Parathyroid adenoma (tissue), 2 donors: ENCODE data around the gene AQP12A.
"Not testable (repeated sequence)": the region's sequence is repeated elsewhere in the genome, so short reads cannot be mapped to it uniquely, and the experiment has no call there.

Experiments used
- H2AFZ ChIP-seq: fragments of 300-600 bp; sonication (generic); one replicate; pipeline ENCODE4 v1.7.0; 2017; ENCODE audit warnings: antibody characterized with exemption, mild to moderate bottlenecking
- H3K27ac ChIP-seq: fragments of 300-600 bp; sonication (generic); one replicate; pipeline ENCODE4 v1.7.0; 2017
- H3K27me3 ChIP-seq: fragments of 300-600 bp; sonication (generic); one replicate; pipeline ENCODE4 v1.7.0; 2017; ENCODE audit warnings: low read length; ENCODE audit not compliant: control insufficient read depth, insufficient read depth
- H3K36me3 ChIP-seq: fragments of 300-600 bp; sonication (generic); one replicate; pipeline ENCODE4 v1.7.0; 2017; ENCODE audit warnings: low read length; ENCODE audit not compliant: control insufficient read depth, insufficient read depth
- H3K4me1 ChIP-seq: fragments of 300-600 bp; sonication (generic); one replicate; pipeline ENCODE4 v1.7.0; 2017; ENCODE audit warnings: control low read depth
- H3K4me2 ChIP-seq: fragments of 300-600 bp; sonication (generic); one replicate; pipeline ENCODE4 v1.7.0; 2017; ENCODE audit warnings: low read length
- H3K4me3 ChIP-seq: fragments of 300-600 bp; sonication (generic); one replicate; pipeline ENCODE4 v1.7.0; 2017; ENCODE audit warnings: low read depth, low read length
- H3K79me2 ChIP-seq: fragments of 300-600 bp; sonication (generic); one replicate; pipeline ENCODE4 v1.7.0; 2017; ENCODE audit warnings: control low read depth
- H3K9ac ChIP-seq: fragments of 300-600 bp; sonication (generic); one replicate; pipeline ENCODE4 v1.7.0; 2017; ENCODE audit warnings: mild to moderate bottlenecking
- H3K9me3 ChIP-seq: fragments of 300-600 bp; sonication (generic); one replicate; pipeline ENCODE4 v1.7.0; 2017; ENCODE audit warnings: low read length; ENCODE audit not compliant: control insufficient read depth
- CTCF ChIP-seq: fragments of 300-600 bp; sonication (generic); IDR thresholded peaks from one replicate; pipeline ENCODE4 v1.7.0; 2017; ENCODE audit warnings: antibody characterized with exemption, mild to moderate bottlenecking
- donor health status: primary hyperparathyroidism.

AQP12A gene

GRCh38 chr2:240691631-240692420 lies at the start of gene AQP12A:
TSS of gene AQP12A (plus strand) at chr2:240691866. CDS start at chr2:240691914, 48 bp downstream.
- H3K27me3 ChIP-seq, H3K27ac ChIP-seq, H3K9me3 ChIP-seq, H3K36me3 ChIP-seq, H3K4me3 ChIP-seq, H3K9ac ChIP-seq, H3K4me2 ChIP-seq, H3K79me2 ChIP-seq, H2AFZ ChIP-seq, H3K4me1 ChIP-seq: not testable (repeated sequence)

GRCh38 chr2:240642061-240642805 lies 49.4 kb upstream of the AQP12A start:
- no peaks in the 10 kb centered on the region for H3K79me2 ChIP-seq
- H3K4me1 ChIP-seq: no peaks in the 10 kb centered on the region
- no peaks in the 10 kb centered on the region for H3K36me3 ChIP-seq
- no peak for TF ChIP-seq CTCF
- H3K27ac ChIP-seq: no peak overlapping the region
- no peak overlapping the region for H2AFZ ChIP-seq
- H3K4me3 ChIP-seq: no peak overlapping the region
- no peak overlapping the region for H3K4me2 ChIP-seq
- no peak overlapping the region for H3K9ac ChIP-seq
- no peaks in the 10 kb centered on the region for H3K27me3 ChIP-seq
- no peaks in the 10 kb centered on the region for H3K9me3 ChIP-seq

- Histone ChIP-seq H3K27ac (no peak overlapping the region), H3K4me2 (no peak overlapping the region), H3K9ac (no peak overlapping the region), H3K36me3 (no peaks in the 10 kb centered on the region), H3K4me1 (no peaks in the 10 kb centered on the region), H2AFZ (no peak overlapping the region), H3K9me3 (no peaks in the 10 kb centered on the region), H3K27me3 (no peaks in the 10 kb centered on the region), H3K79me2 (no peaks in the 10 kb centered on the region), H3K4me3 (no peak overlapping the region)
- TF ChIP-seq CTCF: no peak
Observed at GRCh38 chr2:240642806-240643092, 48.9 kb upstream of the AQP12A start.

GRCh38 chr2:240643093-240643810 lies 48.4 kb upstream of the AQP12A start:
- H3K4me2 ChIP-seq: no peak overlapping the region
- H3K27ac ChIP-seq: no peak overlapping the region
- H3K9ac ChIP-seq: no peak overlapping the region
- H3K36me3 ChIP-seq: no peaks in the 10 kb centered on the region
- H3K4me1 ChIP-seq: no peaks in the 10 kb centered on the region
- no peak for TF ChIP-seq CTCF
- no peaks in the 10 kb centered on the region for H3K79me2 ChIP-seq
- no peak overlapping the region for H3K4me3 ChIP-seq
- no peaks in the 10 kb centered on the region for H3K27me3 ChIP-seq
- H2AFZ ChIP-seq: no peak overlapping the region
- H3K9me3 ChIP-seq: no peaks in the 10 kb centered on the region

- Histone ChIP-seq H2AFZ (no peak overlapping the region), H3K79me2 (no peaks in the 10 kb centered on the region), H3K4me1 (no peaks in the 10 kb centered on the region), H3K36me3 (no peaks in the 10 kb centered on the region), H3K4me3 (no peak overlapping the region), H3K4me2 (no peak overlapping the region), H3K27ac (no peak overlapping the region), H3K27me3 (no peaks in the 10 kb centered on the region), H3K9ac (no peak overlapping the region), H3K9me3 (no peaks in the 10 kb centered on the region)
- no peak for TF ChIP-seq CTCF
Observed at GRCh38 chr2:240643811-240644150, 47.9 kb upstream of the AQP12A start.
